HG03469 (cell line): ENCODE data around the gene C10orf71.

Experiments
- ATAC-seq: cut with Tn5 transposase; IDR thresholded peaks from one replicate; pipeline ENCODE4 v1.9.1; 2021; ENCODE audit warnings: mild to moderate bottlenecking, moderate library complexity, moderate number of reproducible peaks; ENCODE audit not compliant: unreplicated experiment

C10orf71 gene

GRCh38 chr10:49293208-49293603 is 5.8 kb upstream of the C10orf71 start:
- no peak for ATAC-seq

GRCh38 chr10:49294731-49295130 is 4.2 kb upstream of the C10orf71 start:
- ATAC-seq = no peak

GRCh38 chr10:49295297-49295696 is 3.7 kb upstream of the C10orf71 start:
- no peak for ATAC-seq

GRCh38 chr10:49296382-49296781 is 2.6 kb upstream of the C10orf71 start:
- ATAC-seq = no peak

GRCh38 chr10:49296836-49297235 is 2.1 kb upstream of the C10orf71 start:
- no peak for ATAC-seq

- ATAC-seq = no peak
Observed at GRCh38 chr10:49297818-49298670, 926 bp upstream of the C10orf71 start.

- no peak for ATAC-seq
Observed at GRCh38 chr10:49298671-49298982, 343 bp upstream of the C10orf71 start.

- no peak for ATAC-seq
Observed at GRCh38 chr10:49299816-49300139, 808 bp downstream of the C10orf71 start.

- no peak for ATAC-seq
Observed at GRCh38 chr10:49300140-49300974, 1.4 kb downstream of the C10orf71 start.

GRCh38 chr10:49301302-49301701 is 2.3 kb downstream of the C10orf71 start:
- ATAC-seq = no peak

GRCh38 chr10:49302088-49302487 is 3.1 kb downstream of the C10orf71 start:
- no peak for ATAC-seq

- ATAC-seq = no peak
Observed at GRCh38 chr10:49303711-49304110, 4.7 kb downstream of the C10orf71 start.

GRCh38 chr10:49304137-49304536 is 5.2 kb downstream of the C10orf71 start:
- ATAC-seq = no peak

- ATAC-seq = no peak
Observed at GRCh38 chr10:49307921-49308320, 9.0 kb downstream of the C10orf71 start.

- no peak for ATAC-seq
Observed at GRCh38 chr10:49308881-49309280, 9.9 kb downstream of the C10orf71 start.

GRCh38 chr10:49309691-49310411 is 10.9 kb downstream of the C10orf71 start:
- ATAC-seq = no peak

GRCh38 chr10:49310460-49310859 is 11.5 kb downstream of the C10orf71 start:
- no peak for ATAC-seq

GRCh38 chr10:49310901-49311554 is 12.1 kb downstream of the C10orf71 start:
- ATAC-seq = no peak

- no peak for ATAC-seq
Observed at GRCh38 chr10:49311555-49312236, 12.7 kb downstream of the C10orf71 start.

GRCh38 chr10:49312246-49312869 is 13.4 kb downstream of the C10orf71 start:
- ATAC-seq = no peak
